Psoas muscle (tissue), 8 donors: ENCODE results near the gene PDPR. TPM values are rescaled to one million over a fixed set of nuclear protein-coding genes. Genes with fewer than 3 reads are reported as not detected.

Experiments
- ATAC-seq, 4 donors: fragments of 200-7000 bp; cut with Tn5 transposase; one replicate each; pipeline ENCODE4 v1.9.1; 2020; ENCODE audit warnings: moderate library complexity in 3 of 4, mild to moderate bottlenecking in 2 of 4
- DNase-seq, 2 donors: peaks; one replicate each; pipeline ENCODE4 v3.0.0-alpha.2; 2020
- H3K27ac ChIP-seq: fragments of 200-600 bp; one replicate; pipeline ENCODE4 v1.8.0; 2022
- H3K27me3 ChIP-seq, 3 donors: fragments of 200-600 bp in 1 of 3; one replicate each; pipeline versions ENCODE4 v1.6.1 to v1.8.0; 2013 to 2022; ENCODE audit warnings: low read length in 2 of 3, mild to moderate bottlenecking in 2 of 3, moderate library complexity in 1 of 3; ENCODE audit not compliant: insufficient read depth in 3 of 3
- H3K36me3 ChIP-seq, 2 donors: fragments of 200-600 bp in 1 of 2; one replicate each; pipeline versions ENCODE4 v1.6.1 to v1.8.0; 2013 to 2022; ENCODE audit warnings: low read depth in 1 of 2, mild to moderate bottlenecking in 1 of 2, moderate library complexity in 1 of 2; ENCODE audit not compliant: insufficient read depth in 1 of 2
- H3K4me1 ChIP-seq: fragments of 200-600 bp; one replicate; pipeline ENCODE4 v1.8.0; 2022
- H3K4me3 ChIP-seq: fragments of 200-600 bp; one replicate; pipeline ENCODE4 v1.8.0; 2022; ENCODE audit warnings: mild to moderate bottlenecking
- H3K9me3 ChIP-seq: fragments of 200-600 bp; one replicate; pipeline ENCODE4 v1.8.0; 2022
- WGBS, 3 donors: extraction: QIAGEN DNeasy Blood & Tissue Kit; methylation state at CpG; one replicate each; pipeline versions ENCODE4 v1.1.6 to v1.1.7; 2013; 5-methylcytosine and 5-hydroxymethylcytosine counted together
- intact Hi-C, 2 donors: fragments of 100-400 bp; cut with DNase I; formaldehyde crosslinking; loops; one replicate each; pipeline versions ENCODE4 v1.11.0 to v1.14.2; 2022
- polyA plus RNA-seq, 3 donors: library from polyadenylated mRNA; stranded (reverse); fragments of 200-250 nt; gene quantifications; one replicate each; pipeline ENCODE4 v1.2.3, GENCODE V29; 2013
- total RNA-seq, 4 donors: library from RNA; stranded (reverse); fragmentation: NEBNext Ultra II Directional in 2 of 4; extraction: Animal tissue kit (Norgen Biotek cat#: 25700) in 2 of 4; gene quantifications; one replicate each; pipeline versions ENCODE4 v1.2.1 to v1.2.4, GENCODE V29; 2021 to 2023
- TF ChIP-seq, protein P1 (sequence below): fragments of 200-600 bp; IDR thresholded peaks from one replicate; pipeline ENCODE4 v1.8.0; 2022; ENCODE audit warnings: antibody characterized with exemption
- donor health status: healthy with polysubstance abuse.
- donor health status: DM: no; HTN: no; CAD: no; lungs with moderate emphysema.
- donor health status: Bipolar disorder and iron deficiency.
- donor health status: healthy.
- donor health status: DM: yes; HTN: yes; CAD: no.
- donor health status: DM: no; HTN: no; CAD: no.
- donor health status: DM: no; HTN: no; CAD: no.
- donor health status: DM: yes; HTN: yes; CAD: no.

PDPR gene
- total and polyA plus RNA-seq, 7 donors, result 6.9 to 53.6 (median 18.8) TPM

DNA sequence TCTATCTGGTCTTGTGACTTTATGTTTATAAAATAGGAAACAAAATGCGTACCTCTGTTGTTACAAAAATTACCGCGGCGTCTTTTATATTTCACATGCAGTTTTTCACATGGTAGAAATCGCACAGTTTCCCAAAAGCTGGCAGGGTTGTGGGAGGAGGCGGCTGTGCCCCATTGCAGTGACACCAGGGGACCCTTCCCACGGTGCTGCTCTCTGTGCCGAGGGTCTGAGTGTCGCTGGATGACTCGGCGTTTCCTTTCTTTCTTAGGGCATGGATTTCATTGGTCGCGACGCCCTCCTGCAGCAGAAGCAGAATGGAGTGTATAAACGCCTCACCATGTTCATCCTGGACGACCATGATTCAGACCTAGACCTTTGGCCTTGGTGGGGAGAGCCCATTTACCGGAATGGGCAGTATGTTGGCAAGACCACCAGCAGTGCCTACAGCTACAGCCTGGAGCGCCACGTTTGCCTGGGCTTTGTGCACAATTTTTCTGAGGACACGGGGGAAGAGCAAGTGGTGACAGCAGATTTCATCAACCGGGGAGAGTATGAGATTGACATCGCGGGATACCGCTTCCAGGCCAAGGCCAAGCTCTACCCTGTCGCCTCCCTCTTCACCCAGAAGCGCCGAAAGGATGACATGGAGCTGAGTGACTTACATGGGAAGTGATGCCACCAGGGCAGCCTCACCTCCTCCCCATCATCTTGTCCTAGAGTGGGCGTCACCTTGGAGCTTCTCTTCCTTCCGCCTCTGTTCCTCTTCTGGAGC, 42.3 kb downstream of the PDPR start:
- Histone ChIP-seq H3K27ac (no peak overlapping the region), H3K9me3 (no peaks in the 10 kb centered on the region), H3K36me3 (peaks cover 34 to 100% of the 10 kb centered on the region in 2 donors), H3K27me3 (no peaks in the 10 kb centered on the region), H3K4me1 (peaks cover 9% of the 10 kb centered on the region), H3K4me3 (no peak overlapping the region)
- 92 to 94% (median 93%) methylated on average over 29 of the region's 29 CpGs for WGBS, 3 donors
- DNase-seq (no peak), ATAC-seq (no peak)
- intact Hi-C loops, result loop anchor here in 1 of 2 donors (10.0 kb wide), 1 partner anchor 108 kb away; no protein-coding TSS in a partner anchor
- TF ChIP-seq, protein P1, sequence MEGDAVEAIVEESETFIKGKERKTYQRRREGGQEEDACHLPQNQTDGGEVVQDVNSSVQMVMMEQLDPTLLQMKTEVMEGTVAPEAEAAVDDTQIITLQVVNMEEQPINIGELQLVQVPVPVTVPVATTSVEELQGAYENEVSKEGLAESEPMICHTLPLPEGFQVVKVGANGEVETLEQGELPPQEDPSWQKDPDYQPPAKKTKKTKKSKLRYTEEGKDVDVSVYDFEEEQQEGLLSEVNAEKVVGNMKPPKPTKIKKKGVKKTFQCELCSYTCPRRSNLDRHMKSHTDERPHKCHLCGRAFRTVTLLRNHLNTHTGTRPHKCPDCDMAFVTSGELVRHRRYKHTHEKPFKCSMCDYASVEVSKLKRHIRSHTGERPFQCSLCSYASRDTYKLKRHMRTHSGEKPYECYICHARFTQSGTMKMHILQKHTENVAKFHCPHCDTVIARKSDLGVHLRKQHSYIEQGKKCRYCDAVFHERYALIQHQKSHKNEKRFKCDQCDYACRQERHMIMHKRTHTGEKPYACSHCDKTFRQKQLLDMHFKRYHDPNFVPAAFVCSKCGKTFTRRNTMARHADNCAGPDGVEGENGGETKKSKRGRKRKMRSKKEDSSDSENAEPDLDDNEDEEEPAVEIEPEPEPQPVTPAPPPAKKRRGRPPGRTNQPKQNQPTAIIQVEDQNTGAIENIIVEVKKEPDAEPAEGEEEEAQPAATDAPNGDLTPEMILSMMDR, result no peak

DNA sequence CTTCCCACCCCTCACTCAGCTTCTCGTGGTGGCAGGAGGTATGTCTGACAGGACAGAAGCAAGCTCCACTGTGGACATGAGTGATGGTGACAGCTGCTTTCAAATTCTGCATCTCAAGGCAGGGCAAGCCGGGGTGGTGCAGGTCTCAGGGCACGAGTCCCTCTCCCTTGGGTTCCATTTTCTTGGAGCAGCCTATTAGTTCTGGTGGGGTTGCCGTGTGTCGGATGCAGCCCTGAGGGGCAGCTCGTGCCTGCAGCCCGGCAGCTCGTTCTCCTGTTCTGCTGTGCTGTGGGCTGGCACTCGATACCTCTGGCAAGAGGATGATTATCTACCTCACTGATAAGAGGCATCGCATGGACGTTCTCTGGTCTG, 43.0 kb downstream of the PDPR start:
- WGBS, 3 donors, result 57 to 66% (median 61%) methylated on average over 11 of the region's 11 CpGs
- Histone ChIP-seq H3K27me3 (no peaks in the 10 kb centered on the region), H3K9me3 (no peaks in the 10 kb centered on the region), H3K27ac (no peak overlapping the region), H3K4me3 (no peak overlapping the region), H3K4me1 (peaks cover 9% of the 10 kb centered on the region), H3K36me3 (peaks cover 32 to 100% of the 10 kb centered on the region in 2 donors)
- intact Hi-C loops, result loop anchor here in 1 of 2 donors (10.0 kb wide), 1 partner anchor 108 kb away; no protein-coding TSS in a partner anchor
- DNase-seq (no peak), ATAC-seq (no peak)
- TF ChIP-seq, protein P1, result no peak

DNA sequence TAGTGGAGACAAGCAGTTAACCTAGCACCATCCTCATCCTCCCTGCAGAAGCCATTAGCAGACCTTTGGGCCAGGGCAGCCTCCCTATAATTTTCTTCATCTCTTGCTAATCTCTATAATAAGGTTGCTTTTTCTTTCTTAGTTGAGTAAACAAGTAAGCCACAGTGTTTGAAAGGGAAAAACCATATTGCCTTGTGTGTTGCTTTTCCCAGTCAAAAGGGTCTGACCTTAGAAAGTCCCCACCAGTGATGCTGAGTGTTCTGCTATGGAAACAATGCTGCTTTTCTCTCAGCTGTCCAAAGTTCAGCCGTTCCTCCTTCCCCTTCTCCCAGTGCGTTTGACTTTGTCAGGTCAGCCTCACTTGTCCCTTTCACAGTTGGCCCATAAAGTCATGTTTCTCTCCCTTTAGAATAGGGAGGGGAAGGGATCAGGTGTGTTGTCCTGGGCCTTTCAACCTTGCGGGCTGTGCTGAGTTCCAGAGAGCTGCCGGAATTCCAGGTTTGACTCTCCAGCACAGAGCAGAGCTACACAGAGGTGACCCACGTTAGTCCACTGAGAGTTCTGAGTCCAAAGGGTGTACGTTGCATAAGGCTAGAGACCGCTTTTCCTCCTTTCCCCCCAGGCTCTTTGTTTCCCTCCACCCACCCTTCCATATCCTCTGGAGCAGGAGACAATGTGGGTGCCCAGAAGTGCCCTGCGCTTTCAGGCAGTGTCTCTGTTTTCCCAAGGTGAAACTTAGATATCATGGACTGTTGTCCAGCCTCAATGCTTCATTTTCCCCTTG, 43.5 kb downstream of the PDPR start:
- intact Hi-C loops, result loop anchor here in 1 of 2 donors (10.0 kb wide), 1 partner anchor 107 kb away; no protein-coding TSS in a partner anchor

DNA sequence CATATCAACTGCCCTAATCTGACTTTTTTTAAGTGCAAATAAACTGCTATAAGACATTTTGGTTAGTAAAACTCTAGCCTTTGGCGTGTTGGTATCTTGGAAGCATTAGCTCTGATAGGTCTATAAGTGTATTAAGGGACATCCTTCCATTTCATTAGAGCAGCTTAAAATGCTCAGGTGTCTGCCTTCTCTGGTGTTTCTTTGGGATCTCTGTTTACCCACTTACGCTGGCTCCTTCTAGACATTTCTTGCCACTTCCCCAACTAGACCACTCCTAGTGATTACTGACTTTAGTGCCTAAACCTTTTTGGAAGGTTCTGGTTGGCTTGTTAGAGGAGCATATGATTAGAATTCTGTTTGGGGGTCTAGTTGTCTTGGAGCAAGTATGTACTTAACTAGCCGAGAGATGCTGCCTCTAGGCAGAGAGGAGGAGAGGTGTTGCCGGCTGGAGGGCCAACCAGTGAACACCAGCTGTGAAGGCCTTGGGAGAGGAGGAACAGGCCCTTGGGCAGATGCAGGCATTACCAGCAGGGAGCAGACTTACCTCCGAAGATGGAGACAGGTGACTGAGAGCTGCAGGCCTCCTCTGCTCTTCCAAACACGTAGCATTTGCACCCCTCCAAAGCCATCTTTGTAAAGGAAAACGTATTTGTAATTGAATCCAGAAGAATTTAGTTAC, 44.3 kb downstream of the PDPR start:
- H3K4me3 ChIP-seq, result no peak overlapping the region
- intact Hi-C loops, result loop anchor here in 1 of 2 donors (10.0 kb wide), 1 partner anchor 106 kb away; no protein-coding TSS in a partner anchor
- H3K36me3 ChIP-seq, result peaks cover 27 to 96% of the 10 kb centered on the region in 2 donors
- WGBS, 3 donors, result 74 to 80% (median 74%) methylated on average over 7 of the region's 7 CpGs
- H3K27me3 ChIP-seq, result no peaks in the 10 kb centered on the region
- H3K27ac ChIP-seq, result no peak overlapping the region
- no peaks in the 10 kb centered on the region for H3K9me3 ChIP-seq
- TF ChIP-seq, protein P1, result no peak
- H3K4me1 ChIP-seq, result peaks cover 2% of the 10 kb centered on the region
- ATAC-seq (no peak), DNase-seq (no peak)

More for the DNA sequence above, 43.5 kb downstream of the PDPR start:
- Histone ChIP-seq H3K27ac (no peak overlapping the region), H3K4me1 (peaks cover 9% of the 10 kb centered on the region), H3K9me3 (no peaks in the 10 kb centered on the region), H3K4me3 (no peak overlapping the region), H3K36me3 (peaks cover 32 to 100% of the 10 kb centered on the region in 2 donors), H3K27me3 (no peaks in the 10 kb centered on the region)
- ATAC-seq (no peak), DNase-seq (no peak)
- 89 to 93% (median 89%) methylated on average over 8 of the region's 8 CpGs for WGBS, 3 donors
- TF ChIP-seq, protein P1, result no peak
